Epithelial cell of esophagus (primary cell): Measurements from ENCODE around the gene NRXN2.

Experiments used
- DNase-seq: peaks from one replicate; pipeline ENCODE4 v3.0.0; 2010; ENCODE audit warnings: low read depth
- H3K4me3 ChIP-seq: 2 replicates; pipeline ENCODE4 v1.5.1; 2011; ENCODE audit warnings: mild to moderate bottlenecking, low read length, control low read depth
- CTCF ChIP-seq: IDR thresholded peaks from 2 replicates; pipeline ENCODE4 v1.5.1; 2011; ENCODE audit warnings: low read depth, mild to moderate bottlenecking, low read length, control low read depth, inconsistent platforms; ENCODE audit not compliant: insufficient read depth; ENCODE audit errors: missing control alignments

Gene NRXN2

GRCh38 chr11:64723117-64723906 lies at the start of gene NRXN2:
Gene NRXN2, minus strand, starts transcription at chr11:64723197. Its CDS starts 9,498 bp downstream, at chr11:64713699.
- peak; percentile 72 for TF ChIP-seq CTCF
- DNase-seq = peak; percentile 89
- H3K4me3 ChIP-seq = peak within 1 kb of the TSS; percentile 49

DNA sequence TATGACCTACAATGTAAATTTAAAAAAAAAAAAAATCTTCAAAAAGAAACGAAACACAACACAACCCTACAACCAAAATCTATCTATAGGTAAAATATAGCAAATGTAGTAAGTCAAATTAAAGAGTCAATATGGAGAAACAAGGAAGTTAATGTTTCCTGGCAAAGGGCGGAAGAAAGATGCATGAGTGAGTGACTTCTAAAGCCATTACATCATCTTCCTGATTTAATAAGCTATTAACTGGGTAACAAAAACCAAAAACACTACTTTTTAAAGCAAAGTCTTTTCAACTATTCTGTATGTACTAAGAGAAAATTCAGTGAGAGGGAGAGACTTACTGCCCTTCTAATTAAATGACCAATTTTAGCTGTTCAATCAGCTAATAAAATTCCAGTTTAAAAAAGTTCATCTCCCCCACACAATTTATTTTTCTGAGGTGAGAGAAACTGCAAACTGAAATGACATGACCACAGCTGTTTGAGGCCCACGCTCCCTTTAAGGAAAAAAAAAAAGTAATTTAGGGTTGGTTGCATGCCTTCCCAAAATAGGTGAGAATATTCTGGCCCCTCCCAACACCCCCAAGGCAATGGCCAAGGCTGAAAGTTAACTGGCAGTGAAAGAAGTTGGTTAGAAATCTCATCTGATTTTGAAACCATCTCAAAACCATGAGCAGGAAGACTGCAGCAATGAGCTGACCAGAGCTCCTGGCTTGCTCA lies 49.5 kb upstream of the NRXN2 start:
- no peak for TF ChIP-seq CTCF
- no peak for DNase-seq
- H3K4me3 ChIP-seq = no peak overlapping the region

DNA sequence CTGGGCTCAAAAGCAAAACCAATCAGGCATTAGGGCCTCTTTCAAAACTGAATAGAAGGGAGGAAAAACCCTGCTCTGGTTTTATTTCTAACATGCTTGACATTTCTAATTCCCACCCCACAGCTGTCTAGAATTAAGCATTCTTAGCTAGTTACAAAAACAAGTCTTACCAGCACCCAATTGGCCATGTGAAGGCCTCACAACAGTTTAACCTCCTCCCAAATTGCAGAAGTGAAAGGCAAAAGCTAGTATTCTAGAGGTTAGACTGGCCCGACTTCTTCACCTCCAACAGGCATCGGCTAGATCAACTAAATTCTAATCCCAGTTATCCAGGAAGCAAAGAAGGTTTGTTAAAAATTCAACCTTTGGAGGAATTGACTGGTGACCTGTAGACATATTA lies 48.9 kb upstream of the NRXN2 start:
- no peak for DNase-seq
- no peak for TF ChIP-seq CTCF
- H3K4me3 ChIP-seq = no peak overlapping the region

- DNase-seq = no peak
- no peak overlapping the region for H3K4me3 ChIP-seq
- no peak for TF ChIP-seq CTCF
Observed at GRCh38 chr11:64770120-64770519, 47.1 kb upstream of the NRXN2 start.

DNA sequence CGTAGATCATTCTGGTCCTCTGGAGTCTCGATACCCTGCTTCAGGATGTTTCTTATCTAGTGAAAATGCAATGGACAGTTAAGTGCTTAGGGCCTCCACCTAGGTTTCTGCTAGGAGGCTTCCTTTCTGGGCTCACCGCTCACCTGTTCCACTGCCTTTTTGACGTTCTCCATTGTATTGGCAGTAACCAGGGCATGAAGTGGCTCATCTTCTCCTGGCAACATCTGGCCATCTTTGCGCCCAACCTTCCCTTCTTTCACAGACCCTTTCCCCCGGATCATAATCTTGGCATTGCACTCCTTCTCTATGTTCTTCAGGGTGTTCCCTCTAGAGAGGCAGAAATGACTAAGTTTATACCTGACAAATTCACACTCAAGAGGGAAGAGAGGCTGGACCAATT lies 46.3 kb upstream of the NRXN2 start:
- no peak for TF ChIP-seq CTCF
- no peak for DNase-seq
- no peak overlapping the region for H3K4me3 ChIP-seq

GRCh38 chr11:64768300-64768694 lies 45.3 kb upstream of the NRXN2 start:
- TF ChIP-seq CTCF = no peak
- no peak overlapping the region for H3K4me3 ChIP-seq
- no peak for DNase-seq
